Right lobe of liver (tissue), 6 donors: ENCODE measurements around the gene MAG. TPM values are rescaled to one million over a fixed set of nuclear protein-coding genes. Genes with fewer than 3 reads are reported as not detected.

Experiments
- ATAC-seq, 4 donors: fragments of 200-7000 bp; cut with Tn5 transposase; one replicate each; pipeline ENCODE4 v1.9.1; 2020; ENCODE audit warnings: mild to moderate bottlenecking in 4 of 4, moderate library complexity in 4 of 4
- DNase-seq, 3 donors: peaks; one replicate each; pipeline ENCODE4 v3.0.0-alpha.2; 2020
- H3K27ac ChIP-seq, 3 donors: fragments of 200-600 bp; one replicate each; pipeline ENCODE4 v1.8.0; 2022
- H3K27me3 ChIP-seq, 2 donors: fragments of 200-600 bp; one replicate each; pipeline ENCODE4 v1.8.0; 2022
- H3K36me3 ChIP-seq, 4 donors: fragments of 200-600 bp; sonication (generic) in 1 of 4; one replicate each; pipeline versions ENCODE4 v1.5.1 to v1.8.0; 2017 to 2022; ENCODE audit warnings: control low read depth in 1 of 4
- H3K4me1 ChIP-seq, 4 donors: fragments of 200-600 bp; sonication (generic) in 1 of 4; one replicate each; pipeline versions ENCODE4 v1.5.1 to v1.8.0; 2017 to 2022; ENCODE audit warnings: control low read depth in 1 of 4
- H3K4me3 ChIP-seq, 3 donors: fragments of 200-600 bp; one replicate each; pipeline ENCODE4 v1.8.0; 2022
- H3K9me3 ChIP-seq, 4 donors: fragments of 200-600 bp; sonication (generic) in 1 of 4; one replicate each; pipeline versions ENCODE4 v1.5.1 to v1.8.0; 2017 to 2022; ENCODE audit warnings: control low read depth in 1 of 4
- POLR2A ChIP-seq: fragments of 450-650 bp; IDR thresholded peaks from one replicate; pipeline ENCODE4 v1.6.1; 2017; ENCODE audit warnings: antibody characterized with exemption, mild to moderate bottlenecking
- WGBS: methylation state at CpG from one replicate; pipeline ENCODE4 v1.1.6; 2018; ENCODE audit warnings: low coverage, low lambda C conversion rate; ENCODE audit not compliant: insufficient coverage; ENCODE audit errors: missing lambda C conversion rate; 5-methylcytosine and 5-hydroxymethylcytosine counted together
- intact Hi-C, 2 donors: fragments of 100-400 bp; cut with DNase I; formaldehyde crosslinking; loops; one replicate each; pipeline versions ENCODE4 v1.11.2 to v1.14.1; 2022
- total RNA-seq, 6 experiments: library from RNA; depleted of rRNA in 2 of 6; stranded (reverse); fragments of >200 nt in 2 of 6; fragmentation: NEBNext Ultra II Directional in 3 of 6; extraction: Animal tissue kit (Norgen Biotek cat#: 25700) in 3 of 6; gene quantifications; one replicate each; pipeline versions ENCODE4 v1.1.0 to v1.2.4, GENCODE V29; 2016 to 2023
- TF ChIP-seq, protein P1 (sequence below), 4 donors: fragments of 200-600 bp in 3 of 4; fragments of 450-650 bp in 1 of 4; IDR thresholded peaks; one replicate each; pipeline versions ENCODE4 v1.5.1 to v1.8.0; 2016 to 2022; ENCODE audit warnings: antibody characterized with exemption in 4 of 4, mild to moderate bottlenecking in 2 of 4
- donor health status: DM: no; HTN: yes; CAD: no.
- donor health status: DM: no; HTN: no; CAD: no.
- donor health status: DM: no; HTN: no; CAD: no.
- donor health status: DM: no; HTN: yes; CAD: no.
- donor health status: DM: no; HTN: yes; CAD: no.

The MAG gene
- total RNA-seq, 6 experiments from 2014 or later: 0.40 TPM; not detected in 5

DNA sequence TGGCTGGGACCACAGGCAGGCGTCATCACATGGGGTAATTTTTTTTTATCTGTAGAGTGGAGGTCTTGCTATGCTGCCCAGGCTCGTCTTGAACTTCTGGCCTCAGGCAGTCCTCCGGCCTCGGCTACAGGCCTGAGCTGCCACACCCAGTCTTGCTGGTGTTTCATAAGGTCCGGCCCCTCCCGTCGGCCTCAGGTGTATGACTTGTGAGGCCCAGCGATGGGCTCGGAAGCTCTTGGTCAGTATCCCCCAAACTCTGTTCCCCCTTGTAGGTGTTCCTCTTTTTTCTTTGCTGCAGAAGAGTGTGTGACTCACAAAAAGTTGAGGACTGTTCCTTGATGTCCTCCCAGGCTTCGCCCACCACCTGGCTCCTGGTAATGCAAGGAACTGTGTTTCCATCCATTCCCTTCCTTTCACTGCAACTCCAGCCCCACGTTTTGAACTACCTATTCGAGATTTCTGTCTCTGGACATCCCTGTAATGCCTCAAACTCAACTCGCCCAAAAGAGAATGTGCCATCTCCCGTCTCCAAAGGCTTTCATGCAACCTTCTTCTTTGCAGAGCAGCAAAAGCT lies 18.2 kb upstream of the MAG start:
- H3K4me3 ChIP-seq: no peak overlapping the region
- no peaks in the 10 kb centered on the region for H3K9me3 ChIP-seq
- TF ChIP-seq, protein P1, sequence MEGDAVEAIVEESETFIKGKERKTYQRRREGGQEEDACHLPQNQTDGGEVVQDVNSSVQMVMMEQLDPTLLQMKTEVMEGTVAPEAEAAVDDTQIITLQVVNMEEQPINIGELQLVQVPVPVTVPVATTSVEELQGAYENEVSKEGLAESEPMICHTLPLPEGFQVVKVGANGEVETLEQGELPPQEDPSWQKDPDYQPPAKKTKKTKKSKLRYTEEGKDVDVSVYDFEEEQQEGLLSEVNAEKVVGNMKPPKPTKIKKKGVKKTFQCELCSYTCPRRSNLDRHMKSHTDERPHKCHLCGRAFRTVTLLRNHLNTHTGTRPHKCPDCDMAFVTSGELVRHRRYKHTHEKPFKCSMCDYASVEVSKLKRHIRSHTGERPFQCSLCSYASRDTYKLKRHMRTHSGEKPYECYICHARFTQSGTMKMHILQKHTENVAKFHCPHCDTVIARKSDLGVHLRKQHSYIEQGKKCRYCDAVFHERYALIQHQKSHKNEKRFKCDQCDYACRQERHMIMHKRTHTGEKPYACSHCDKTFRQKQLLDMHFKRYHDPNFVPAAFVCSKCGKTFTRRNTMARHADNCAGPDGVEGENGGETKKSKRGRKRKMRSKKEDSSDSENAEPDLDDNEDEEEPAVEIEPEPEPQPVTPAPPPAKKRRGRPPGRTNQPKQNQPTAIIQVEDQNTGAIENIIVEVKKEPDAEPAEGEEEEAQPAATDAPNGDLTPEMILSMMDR (IDR thresholded peaks at IDR 0.05): no peak
- no peak for TF ChIP-seq POLR2A
- H3K27ac ChIP-seq: no peak overlapping the region
- intact Hi-C loops: no loop called here
- no peak for ATAC-seq
- peaks cover 0 to 26% (median 15%) of the 10 kb centered on the region in 4 donors for H3K4me1 ChIP-seq
- DNase-seq: no peak
- peaks cover 0 to 18% (median 12%) of the 10 kb centered on the region in 4 donors for H3K36me3 ChIP-seq
- H3K27me3 ChIP-seq: no peaks in the 10 kb centered on the region
- 64% methylated on average over 5 of the region's 14 CpGs for WGBS

DNA sequence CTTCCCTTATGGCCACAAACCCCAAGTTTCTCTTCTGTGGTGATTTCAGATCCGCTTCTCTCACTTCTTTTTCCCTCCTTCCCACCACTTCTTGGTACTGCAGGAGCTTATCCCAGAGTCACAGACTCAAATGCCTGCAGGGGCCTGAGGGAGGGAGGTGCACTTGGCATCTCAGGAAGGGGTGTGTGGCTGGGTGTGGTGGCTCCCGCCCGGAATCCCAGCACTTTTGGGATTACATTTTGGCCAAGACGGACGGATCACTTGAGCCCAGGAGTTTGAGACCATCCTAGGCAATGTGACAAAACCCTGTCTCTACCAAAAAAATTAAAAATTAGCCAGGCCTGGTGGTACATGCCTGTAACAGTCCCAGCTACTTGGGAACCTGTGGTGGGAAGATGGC lies 17.6 kb upstream of the MAG start:
- H3K27me3 ChIP-seq: no peaks in the 10 kb centered on the region
- peaks cover 0 to 18% (median 12%) of the 10 kb centered on the region in 4 donors for H3K36me3 ChIP-seq
- no peak for DNase-seq
- H3K4me1 ChIP-seq: peaks cover 0 to 30% (median 15%) of the 10 kb centered on the region in 4 donors
- WGBS: 61% methylated on average over 5 of the region's 5 CpGs
- no peak overlapping the region for H3K4me3 ChIP-seq
- no peaks in the 10 kb centered on the region for H3K9me3 ChIP-seq
- ATAC-seq: no peak
- TF ChIP-seq, protein P1 (IDR thresholded peaks at IDR 0.05): no peak
- no peak for TF ChIP-seq POLR2A
- intact Hi-C loops: no loop called here
- H3K27ac ChIP-seq: no peak overlapping the region

DNA sequence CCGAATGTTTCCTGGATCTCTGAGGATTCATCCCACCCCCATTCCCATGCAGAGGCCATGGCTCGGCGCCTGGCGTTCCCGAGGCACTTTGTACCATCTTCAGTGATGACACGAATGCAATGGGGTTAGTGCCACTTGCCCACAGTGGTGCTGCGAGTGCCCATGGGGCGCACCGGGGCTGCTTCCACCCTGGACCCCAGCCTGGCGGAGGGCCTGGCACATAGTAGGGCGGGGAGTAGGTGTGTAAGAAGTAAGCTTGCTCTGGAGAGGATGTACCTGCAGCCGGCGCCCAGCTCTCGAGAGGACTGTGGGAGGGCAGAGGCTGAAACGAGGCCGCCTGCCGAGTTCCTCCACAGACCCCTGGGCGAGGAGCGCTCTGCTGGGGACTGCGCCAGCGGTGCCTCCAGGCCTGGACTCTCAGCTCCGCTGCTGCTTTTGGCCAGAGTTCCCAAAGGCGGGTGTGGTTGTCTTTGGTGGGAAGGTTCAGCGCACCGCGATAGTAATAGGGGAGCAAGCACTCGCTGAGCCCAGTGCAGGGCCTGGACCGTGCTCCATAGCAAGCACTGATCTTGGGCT lies 15.2 kb upstream of the MAG start:
- no peak overlapping the region for H3K4me3 ChIP-seq
- DNase-seq: no peak
- ATAC-seq: no peak
- intact Hi-C loops: no loop called here
- no peak overlapping the region for H3K27ac ChIP-seq
- TF ChIP-seq, protein P1 (IDR thresholded peaks at IDR 0.05): no peak
- no peak for TF ChIP-seq POLR2A
- peaks cover 0 to 30% (median 14%) of the 10 kb centered on the region in 4 donors for H3K4me1 ChIP-seq
- H3K27me3 ChIP-seq: no peaks in the 10 kb centered on the region
- no peaks in the 10 kb centered on the region for H3K9me3 ChIP-seq
- H3K36me3 ChIP-seq: peaks cover 0 to 15% (median 6%) of the 10 kb centered on the region in 4 donors
- 90% methylated on average over 7 of the region's 28 CpGs for WGBS

DNA sequence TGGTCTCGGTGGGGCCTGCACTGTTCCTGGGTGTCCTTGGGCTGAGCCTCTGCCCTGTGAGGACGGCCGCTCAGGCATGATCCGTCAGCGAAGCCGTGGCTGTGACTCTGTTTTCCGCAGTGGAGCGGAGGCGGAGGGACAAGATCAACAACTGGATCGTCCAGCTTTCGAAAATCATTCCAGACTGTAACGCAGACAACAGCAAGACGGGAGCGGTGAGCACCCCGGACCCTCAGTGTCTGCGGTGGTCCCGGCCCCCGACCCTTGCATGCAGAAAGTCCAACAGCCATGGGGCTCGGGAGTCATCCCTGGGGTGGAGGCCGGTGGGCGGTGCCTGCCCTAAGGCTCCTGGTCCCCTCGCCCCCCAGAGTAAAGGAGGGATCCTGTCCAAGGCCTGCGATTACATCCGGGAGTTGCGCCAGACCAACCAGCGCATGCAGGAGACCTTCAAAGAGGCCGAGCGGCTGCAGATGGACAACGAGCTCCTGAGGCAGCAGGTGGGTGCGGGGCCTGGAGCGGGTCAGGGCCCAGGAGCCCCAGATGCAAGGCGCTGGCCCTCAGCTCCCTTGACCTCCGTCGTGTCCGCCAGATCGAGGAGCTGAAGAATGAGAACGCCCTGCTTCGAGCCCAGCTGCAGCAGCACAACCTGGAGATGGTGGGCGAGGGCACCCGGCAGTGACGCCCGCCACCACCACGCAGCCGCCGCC lies 13.2 kb upstream of the MAG start:
- WGBS: 92% methylated on average over 14 of the region's 45 CpGs
- peak in 1 of 3 donors; percentile 78 for DNase-seq

More for the DNA sequence above, 13.2 kb upstream of the MAG start:
- Histone ChIP-seq H3K4me1 (peaks cover 0 to 38% (median 10%) of the 10 kb centered on the region in 4 donors), H3K4me3 (no peak overlapping the region), H3K9me3 (no peaks in the 10 kb centered on the region), H3K27ac (no peak overlapping the region), H3K36me3 (peaks cover 0 to 14% (median 5%) of the 10 kb centered on the region in 4 donors), H3K27me3 (no peaks in the 10 kb centered on the region)
- no peak for TF ChIP-seq POLR2A
- TF ChIP-seq, protein P1 (IDR thresholded peaks at IDR 0.05): no peak
- intact Hi-C loops: no loop called here
- ATAC-seq: peak in 3 of 4 donors; percentile 2 to 35 (median 32)
